GM19397 (cell line): ENCODE data around the gene C13orf42.

Source experiments
- ATAC-seq: cut with Tn5 transposase; IDR thresholded peaks from one replicate; pipeline ENCODE4 v1.9.1; 2021; ENCODE audit warnings: mild to moderate bottlenecking, moderate library complexity; ENCODE audit not compliant: unreplicated experiment

Gene C13orf42

DNA sequence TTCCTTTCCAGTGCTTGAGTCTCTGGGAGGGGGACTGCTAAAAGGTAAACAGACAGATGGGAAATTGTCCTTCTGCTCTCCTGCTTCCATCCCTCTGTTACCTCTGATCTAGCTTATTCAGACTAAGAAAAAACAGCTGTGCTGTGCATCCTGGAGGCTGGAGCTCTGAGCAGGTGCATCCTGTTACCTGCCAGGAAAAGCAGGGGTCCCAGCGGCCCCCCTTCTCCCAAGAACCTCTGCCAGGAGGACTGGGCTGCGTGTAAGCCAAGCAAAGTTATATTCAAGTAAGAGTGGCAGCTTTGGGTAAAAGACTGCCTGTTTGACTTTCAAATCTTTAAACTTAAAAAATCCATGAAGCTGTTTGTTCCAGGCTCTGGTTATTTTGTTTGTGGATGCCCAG, 75.1 kb downstream of the C13orf42 start:
- ATAC-seq: no peak

- no peak for ATAC-seq
Observed at GRCh38 chr13:51035469-51035868, 75.6 kb downstream of the C13orf42 start.

DNA sequence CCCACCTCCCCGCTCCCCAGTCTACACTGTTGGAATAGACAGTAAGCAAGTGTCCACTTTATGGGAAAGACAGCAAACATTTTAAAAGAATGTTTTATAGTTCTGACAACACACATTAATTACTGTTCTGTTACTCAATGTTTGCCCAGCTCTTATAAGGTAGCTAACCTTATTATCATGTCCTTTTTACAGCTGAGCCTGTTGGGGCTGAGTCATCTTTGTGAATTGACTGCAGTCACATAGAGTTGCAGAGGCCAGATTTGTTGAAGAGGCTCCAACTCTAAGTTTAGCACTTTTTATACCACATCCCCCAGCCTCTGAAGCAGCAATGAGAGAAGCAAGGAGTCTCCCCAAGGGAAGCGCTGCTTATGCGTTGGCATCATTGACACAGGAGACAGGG, 76.2 kb downstream of the C13orf42 start:
- ATAC-seq: no peak

GRCh38 chr13:51033421-51034185, 77.5 kb downstream of the C13orf42 start:
- no peak for ATAC-seq

DNA sequence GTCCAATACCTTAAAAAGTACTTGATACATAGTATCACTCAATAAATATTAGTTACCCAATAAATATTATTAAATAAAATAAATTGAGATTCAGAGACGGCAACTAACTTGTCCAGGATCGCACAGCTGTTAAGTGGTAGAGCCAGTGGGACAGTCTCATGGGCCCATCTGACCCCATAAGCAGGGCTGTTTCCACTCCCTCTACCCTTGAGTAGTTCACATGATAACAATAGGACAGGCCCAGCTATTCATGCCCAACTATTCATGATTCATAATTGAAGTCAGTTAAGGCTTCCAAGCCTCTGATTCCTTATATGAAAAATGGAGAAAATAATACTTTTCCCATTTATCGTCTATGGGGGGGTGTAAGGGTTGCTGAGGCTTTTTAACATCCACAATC, 78.2 kb downstream of the C13orf42 start:
- ATAC-seq: no peak
